ENCODE measurements around the gene KCNQ1. TPM values are rescaled to one million over a fixed set of nuclear protein-coding genes. Genes with fewer than 3 reads are reported as not detected.

The KCNQ1 gene
- total RNA-seq, 1 experiment from 2014 or later, result 2.5 TPM

GRCh38 chr11:2791521-2792380, 346.9 kb downstream of the KCNQ1 start (continued):
- TF ChIP-seq ATF2 (CRISPR knock-in tag; IDR thresholded peaks at IDR 0.05; ENCODE audit: borderline replicate concordance, low read depth), result no peak
- no peak for TF ChIP-seq GRHL2 (CRISPR knock-in tag; IDR thresholded peaks at IDR 0.05; ENCODE audit: insufficient replicate concordance, severe bottlenecking)
- no peak for TF ChIP-seq EMX1 (CRISPR knock-in tag; IDR thresholded peaks at IDR 0.05)
- TF ChIP-seq ZNF416 (CRISPR knock-in tag; IDR thresholded peaks at IDR 0.05), result no peak
- no peak for TF ChIP-seq KAT7 (CRISPR knock-in tag; IDR thresholded peaks at IDR 0.05; ENCODE audit: borderline replicate concordance)
- no peak for TF ChIP-seq GTF2I (CRISPR knock-in tag; conservative IDR thresholded peaks at IDR 0.05)
- TF ChIP-seq ZMAT4 (CRISPR knock-in tag; IDR thresholded peaks at IDR 0.05), result no peak
- no peak for TF ChIP-seq ZNF121 (CRISPR knock-in tag; IDR thresholded peaks at IDR 0.05)
- no peak for TF ChIP-seq PREB (CRISPR knock-in tag; IDR thresholded peaks at IDR 0.05; ENCODE audit: borderline replicate concordance)
- TF ChIP-seq ZNF671 (CRISPR knock-in tag; IDR thresholded peaks at IDR 0.05), result no peak

- no peaks in the 10 kb centered on the region for H3K9me3 Mint-ChIP-seq
- H3K27me3 Mint-ChIP-seq (ENCODE audit: low read depth), result peaks cover 72% of the 10 kb centered on the region
- ChIA-PET CTCF (no interaction called here), POLR2A (interaction anchor here (0.5 kb wide), 1 partner anchor 336 kb away, joined by 7 read pairs; no protein-coding TSS in a partner anchor)
- peaks cover 12% of the 10 kb centered on the region for H3K4me1 Mint-ChIP-seq
- ATAC-seq, result peak; percentile 6; the same call in 1 of the 2 replicates
- peak overlapping the region; percentile 65 for H3K4me3 Mint-ChIP-seq
- no peak overlapping the region for H3K27ac Mint-ChIP-seq
- peak; percentile 12 for DNase-seq (ENCODE audit: low spot score)
- H3K36me3 Mint-ChIP-seq, result no peaks in the 10 kb centered on the region
- TF ChIP-seq OVOL2 (CRISPR knock-in tag; IDR thresholded peaks at IDR 0.05; ENCODE audit: borderline replicate concordance) (no peak), ZNF532 (CRISPR knock-in tag; IDR thresholded peaks at IDR 0.05; ENCODE audit: borderline replicate concordance) (no peak), IRF1 (CRISPR knock-in tag; IDR thresholded peaks at IDR 0.05) (no peak), FOXP1 (CRISPR knock-in tag; IDR thresholded peaks at IDR 0.05; ENCODE audit: borderline replicate concordance) (no peak), HMGXB4 (CRISPR knock-in tag; IDR thresholded peaks at IDR 0.05) (no peak), USF2 (CRISPR knock-in tag; IDR thresholded peaks at IDR 0.05) (no peak), MAX (CRISPR knock-in tag; IDR thresholded peaks at IDR 0.05) (no peak), CREM (CRISPR knock-in tag; IDR thresholded peaks at IDR 0.05) (no peak), STAT6 (CRISPR knock-in tag; conservative IDR thresholded peaks at IDR 0.05; ENCODE audit: low read depth) (no peak)
These were observed 347.8 kb downstream of the KCNQ1 start for GRCh38 chr11:2792381-2793250.

Data from WTC11 (cell line).